HEK293T (cell line): ENCODE measurements around the gene LAG3.

Experiments
- FOXA1 ChIP-seq: fragments of 450-650 bp; IDR thresholded peaks from 2 replicates; pipeline ENCODE4 v1.6.1; 2016; ENCODE audit warnings: mild to moderate bottlenecking
- HDGF ChIP-seq: fragments of 450-650 bp; IDR thresholded peaks from 2 replicates; pipeline ENCODE4 v1.6.1; 2017; ENCODE audit warnings: antibody characterized with exemption, borderline replicate concordance
- NFRKB ChIP-seq: fragments of 450-650 bp; IDR thresholded peaks from 2 replicates; pipeline ENCODE4 v1.6.1; 2016; ENCODE audit warnings: mild to moderate bottlenecking, moderate library complexity
- SP1 ChIP-seq: fragments of 450-650 bp; IDR thresholded peaks from 2 replicates; pipeline ENCODE4 v1.6.1; 2017
- SUZ12 ChIP-seq: fragments of 450-650 bp; IDR thresholded peaks from 2 replicates; pipeline ENCODE4 v1.6.1; 2016; ENCODE audit warnings: mild to moderate bottlenecking
- TARDBP ChIP-seq: fragments of 450-650 bp; IDR thresholded peaks from 2 replicates; pipeline ENCODE4 v1.6.1; 2016

DNA sequence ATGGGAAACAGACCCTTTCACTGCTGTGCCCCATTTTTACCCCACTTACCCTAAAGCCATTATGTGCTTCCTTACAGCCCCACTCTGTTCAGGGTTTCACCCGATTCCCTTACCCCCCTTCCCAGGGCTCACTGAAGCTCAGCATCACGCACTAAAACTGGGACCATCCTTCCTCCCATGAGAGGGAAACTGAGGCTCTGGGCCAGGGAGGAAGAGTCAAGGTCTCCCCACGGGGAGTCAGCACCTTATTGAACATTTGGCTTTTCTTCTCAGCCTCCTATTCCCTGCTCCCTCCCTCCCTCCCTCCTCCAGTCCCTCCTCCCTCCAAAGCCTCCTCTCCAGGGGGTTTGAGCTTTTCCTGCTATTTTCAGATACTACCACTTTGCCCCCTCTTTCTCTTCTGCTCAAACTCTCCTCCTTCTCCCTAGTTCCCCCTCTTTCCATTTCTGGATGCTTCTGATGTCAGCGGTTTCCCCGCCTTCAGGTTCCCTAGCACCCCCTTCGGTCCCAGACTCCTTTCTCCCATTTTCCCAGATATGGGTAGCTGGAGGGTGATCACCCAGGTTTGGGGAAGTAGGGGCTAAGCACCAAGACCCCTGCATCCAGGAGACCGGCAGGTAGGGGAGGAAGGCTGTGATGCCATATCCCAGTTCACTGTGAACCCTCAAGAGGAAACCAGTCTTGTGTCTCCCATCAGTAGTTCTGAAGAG lies 50.3 kb downstream of the LAG3 start:
- TF ChIP-seq TARDBP (no peak), HDGF (no peak), FOXA1 (no peak), SUZ12 (no peak), SP1 (no peak), NFRKB (no peak)
